ENCODE measurements around the gene VWA5B1. TPM values are rescaled to one million over a fixed set of nuclear protein-coding genes. Genes with fewer than 3 reads are reported as not detected.

Gene VWA5B1
- total RNA-seq, 2 donors from 2014 or later = 0.44 TPM; not detected in 1

- WGBS, 2 experiments (ENCODE audit: insufficient coverage in 1 of 2, insufficient read length in 1 of 2) = 88 to 92% methylated on average over 16 to 17 of the region's 17 CpGs
- Mint-ChIP-seq H3K27me3 (ENCODE audit: insufficient read depth) (peaks cover 41% of the 10 kb centered on the region), H3K27ac (no peak overlapping the region), H3K36me3 (ENCODE audit: low read depth) (no peaks in the 10 kb centered on the region), H3K4me1 (no peaks in the 10 kb centered on the region), H3K9me3 (no peaks in the 10 kb centered on the region), H3K4me3 (no peak overlapping the region)
- H3K9ac ChIP-seq (ENCODE audit: extremely low read depth, low read length, poor library complexity, severe bottlenecking) = no peak overlapping the region
- no peak for TF ChIP-seq CTCF (conservative IDR thresholded peaks at IDR 0.05)
- H3K36me3 ChIP-seq (ENCODE audit: control insufficient read depth, insufficient read depth, low read length) = no peaks in the 10 kb centered on the region
- no peak overlapping the region for H3K4me3 ChIP-seq (ENCODE audit: low read length)
- no peaks in the 10 kb centered on the region for H3K9me3 ChIP-seq (ENCODE audit: control insufficient read depth, low read length)
- no peak for DNase-seq
- H3K4me1 ChIP-seq (ENCODE audit: control insufficient read depth, insufficient read depth, low read length) = no peaks in the 10 kb centered on the region
- no peak overlapping the region for H3K27ac ChIP-seq (ENCODE audit: low read depth, low read length)
- peaks cover 17% of the 10 kb centered on the region for H3K27me3 ChIP-seq (ENCODE audit: control insufficient read depth, insufficient read depth, low read length, poor library complexity, severe bottlenecking)
These were observed 63.2 kb downstream of the VWA5B1 start for GRCh38 chr1:20353836-20354235.

- Mint-ChIP-seq H3K4me1 (no peaks in the 10 kb centered on the region), H3K36me3 (ENCODE audit: low read depth) (no peaks in the 10 kb centered on the region), H3K9me3 (no peaks in the 10 kb centered on the region), H3K4me3 (no peak overlapping the region), H3K27ac (no peak overlapping the region), H3K27me3 (ENCODE audit: insufficient read depth) (peaks cover 47% of the 10 kb centered on the region)
- 88 to 94% methylated on average over 3 to 4 of the region's 4 CpGs for WGBS, 2 experiments (ENCODE audit: insufficient coverage in 1 of 2, insufficient read length in 1 of 2)
- DNase-seq = no peak
- Histone ChIP-seq H3K4me3 (ENCODE audit: low read length) (no peak overlapping the region), H3K9ac (ENCODE audit: extremely low read depth, low read length, poor library complexity, severe bottlenecking) (no peak overlapping the region), H3K4me1 (ENCODE audit: control insufficient read depth, insufficient read depth, low read length) (no peaks in the 10 kb centered on the region), H3K27me3 (ENCODE audit: control insufficient read depth, insufficient read depth, low read length, poor library complexity, severe bottlenecking) (peaks cover 25% of the 10 kb centered on the region), H3K36me3 (ENCODE audit: control insufficient read depth, insufficient read depth, low read length) (no peaks in the 10 kb centered on the region), H3K27ac (ENCODE audit: low read depth, low read length) (no peak overlapping the region), H3K9me3 (ENCODE audit: control insufficient read depth, low read length) (no peaks in the 10 kb centered on the region)
- no peak for TF ChIP-seq CTCF (conservative IDR thresholded peaks at IDR 0.05)
These were observed 63.9 kb downstream of the VWA5B1 start for GRCh38 chr1:20354610-20355009.

DNA sequence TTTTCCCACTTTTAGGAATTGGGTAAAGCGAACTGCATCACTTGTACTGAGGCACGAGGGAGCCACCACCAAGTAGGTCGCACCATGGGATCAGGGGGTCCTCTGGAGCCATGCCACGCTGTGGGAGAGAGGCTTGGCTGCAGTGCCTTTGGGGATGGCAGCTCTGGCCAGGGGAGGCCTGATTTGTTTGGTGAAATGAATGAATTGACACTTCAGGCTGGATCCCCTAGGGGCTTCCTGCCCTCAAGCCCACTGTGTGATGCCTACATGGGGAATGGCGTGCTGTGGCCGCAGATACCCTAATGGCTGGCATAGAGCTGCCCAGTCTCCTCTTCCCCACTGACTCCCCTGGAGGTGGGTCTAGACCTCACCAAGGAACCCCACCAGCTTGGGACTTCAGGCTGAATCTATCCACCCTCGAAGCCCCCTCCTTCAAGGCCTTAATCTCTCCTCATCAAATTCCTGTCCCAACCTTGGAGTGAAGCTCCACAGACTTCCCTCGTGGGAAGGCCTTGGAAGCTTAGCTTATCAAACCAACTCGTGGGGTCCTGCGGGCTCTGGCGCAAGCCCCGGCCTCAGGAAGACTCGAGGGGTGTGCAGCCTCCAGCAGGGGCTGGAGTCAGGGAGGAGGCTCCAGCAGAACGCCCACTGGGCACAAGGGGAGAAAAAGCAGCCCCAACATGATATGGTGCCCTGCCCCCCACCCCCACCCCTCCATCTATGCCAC is 64.6 kb downstream of the VWA5B1 start:
- Histone ChIP-seq H3K27ac (ENCODE audit: low read depth, low read length) (no peak overlapping the region), H3K36me3 (ENCODE audit: control insufficient read depth, insufficient read depth, low read length) (no peaks in the 10 kb centered on the region), H3K9me3 (ENCODE audit: control insufficient read depth, low read length) (no peaks in the 10 kb centered on the region), H3K9ac (ENCODE audit: extremely low read depth, low read length, poor library complexity, severe bottlenecking) (no peak overlapping the region), H3K4me3 (ENCODE audit: low read length) (no peak overlapping the region), H3K4me1 (ENCODE audit: control insufficient read depth, insufficient read depth, low read length) (no peaks in the 10 kb centered on the region), H3K27me3 (ENCODE audit: control insufficient read depth, insufficient read depth, low read length, poor library complexity, severe bottlenecking) (peaks cover 31% of the 10 kb centered on the region)
- no peaks in the 10 kb centered on the region for H3K9me3 Mint-ChIP-seq
- no peak for TF ChIP-seq CTCF (conservative IDR thresholded peaks at IDR 0.05)
- DNase-seq = no peak
- no peak overlapping the region for H3K4me3 Mint-ChIP-seq
- no peaks in the 10 kb centered on the region for H3K36me3 Mint-ChIP-seq (ENCODE audit: low read depth)
- no peak overlapping the region for H3K27ac Mint-ChIP-seq
- no peaks in the 10 kb centered on the region for H3K4me1 Mint-ChIP-seq
- 90 to 96% methylated on average over 9 to 14 of the region's 14 CpGs for WGBS, 2 experiments (ENCODE audit: insufficient coverage in 1 of 2, insufficient read length in 1 of 2)
- peaks cover 53% of the 10 kb centered on the region for H3K27me3 Mint-ChIP-seq (ENCODE audit: insufficient read depth)
